Measurements from ENCODE around the gene PTPRD.

Gene PTPRD

GRCh38 chr9:10045598-10045997 lies 567.2 kb downstream of the PTPRD start:
- DNase-seq, result peak; percentile 38

GRCh38 chr9:10041726-10042229 lies 571.0 kb downstream of the PTPRD start:
- no peak for DNase-seq

- DNase-seq, result no peak
These were observed 576.7 kb downstream of the PTPRD start for GRCh38 chr9:10036095-10036494.

DNA sequence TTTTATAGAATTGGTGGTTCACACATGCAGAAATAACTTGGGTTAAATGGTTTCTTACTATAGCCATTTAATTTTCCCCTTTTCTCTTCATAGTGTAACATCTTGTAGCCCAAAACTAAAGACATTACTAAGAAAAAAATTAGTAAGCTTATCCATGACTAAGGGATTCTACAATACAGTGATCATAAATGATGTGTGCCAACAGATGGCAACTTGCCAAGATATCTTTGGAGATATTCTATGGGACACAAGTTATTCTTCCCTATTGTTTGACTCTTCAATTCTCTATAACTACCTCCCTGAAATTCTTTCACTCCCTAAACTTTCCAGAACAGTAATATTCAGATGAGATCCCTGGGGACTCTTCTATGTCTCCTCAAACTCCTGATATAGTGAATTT lies 580.6 kb downstream of the PTPRD start:
- no peak for DNase-seq

GRCh38 chr9:10026443-10026984 lies 586.3 kb downstream of the PTPRD start:
- peak; percentile 7 for DNase-seq

GRCh38 chr9:10015755-10016154 lies 597.0 kb downstream of the PTPRD start:
- DNase-seq, result no peak

- no peak for DNase-seq
These were observed 597.9 kb downstream of the PTPRD start for GRCh38 chr9:10014889-10015288.

DNA sequence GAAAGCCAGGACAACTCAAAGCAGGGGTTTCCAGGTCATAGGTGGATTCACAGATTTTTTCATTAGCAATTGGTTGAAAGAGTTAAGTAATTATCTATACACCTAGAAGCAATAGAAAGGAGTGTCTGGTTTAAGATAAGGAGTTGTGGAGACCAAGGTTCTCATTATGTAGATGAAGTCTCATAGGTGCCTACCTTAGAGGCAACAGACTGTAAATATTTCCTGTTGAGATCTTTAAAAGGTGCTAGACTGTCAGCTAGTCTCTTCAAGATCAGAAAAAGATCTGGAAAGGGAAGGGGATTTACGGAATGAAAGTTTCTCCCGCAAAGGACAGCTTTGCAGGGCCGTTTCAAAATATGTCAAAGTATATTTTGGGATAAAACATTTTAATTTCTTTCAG lies 603.4 kb downstream of the PTPRD start:
- no peak for DNase-seq

DNA sequence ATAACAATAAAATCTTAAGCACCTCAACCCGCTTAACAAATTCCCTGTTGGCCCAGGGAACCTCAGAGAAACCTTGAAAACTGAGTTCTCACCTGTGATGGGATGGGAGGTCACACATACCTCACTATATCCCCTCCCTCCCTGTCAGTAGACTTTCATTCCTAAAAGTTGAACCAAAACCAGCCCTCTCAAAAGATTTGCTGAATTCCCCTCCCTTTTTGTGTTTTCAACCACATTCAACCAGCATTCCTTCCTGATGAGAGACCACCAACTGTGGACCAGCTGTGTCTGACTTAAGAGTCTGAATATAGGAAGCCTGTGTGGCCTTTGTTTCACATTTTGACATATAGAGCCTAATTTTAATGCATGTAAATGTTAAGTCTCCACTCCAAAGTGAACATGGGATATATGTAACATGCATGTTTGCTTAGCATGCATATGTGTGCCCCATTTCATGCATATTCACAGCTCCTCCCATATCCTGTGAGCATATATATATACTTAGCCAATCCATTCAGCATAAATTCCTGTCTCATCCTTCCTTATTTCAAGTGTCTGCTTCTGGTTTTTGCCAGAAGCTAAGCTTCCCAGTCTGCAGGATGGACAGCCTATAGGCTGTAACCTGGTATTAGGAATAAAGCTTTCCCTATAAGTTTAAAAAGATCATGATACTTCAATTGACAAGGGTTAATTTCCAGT lies 604.6 kb downstream of the PTPRD start:
- no peak for DNase-seq

GRCh38 chr9:10007356-10007755 lies 605.4 kb downstream of the PTPRD start:
- DNase-seq, result no peak

GRCh38 chr9:10005206-10005605 lies 607.6 kb downstream of the PTPRD start:
- DNase-seq, result no peak

DNA sequence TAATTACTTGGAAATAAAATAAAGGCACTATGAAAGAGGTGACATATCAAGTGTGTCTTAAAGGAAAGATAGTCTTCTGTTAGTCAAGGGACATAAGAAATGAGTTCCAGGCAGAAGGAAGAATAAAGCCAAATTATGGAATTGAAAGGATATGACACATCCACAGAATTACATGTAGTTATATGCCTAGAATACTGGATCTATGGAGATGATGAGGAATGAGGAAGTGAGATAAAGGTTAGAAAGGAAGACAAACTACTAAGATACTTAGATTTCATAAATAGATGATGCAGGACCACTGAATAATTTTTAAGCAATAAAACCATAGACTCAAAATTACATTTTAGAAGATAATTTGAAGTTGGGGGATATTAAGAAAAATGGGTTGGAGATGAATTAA lies 609.8 kb downstream of the PTPRD start:
- no peak for DNase-seq

- no peak for DNase-seq
These were observed 612.1 kb downstream of the PTPRD start for GRCh38 chr9:10000669-10001068.

- no peak for DNase-seq
These were observed 614.1 kb downstream of the PTPRD start for GRCh38 chr9:9998491-9999287.

GRCh38 chr9:9997585-9997984 lies 615.2 kb downstream of the PTPRD start:
- no peak for DNase-seq

DNA sequence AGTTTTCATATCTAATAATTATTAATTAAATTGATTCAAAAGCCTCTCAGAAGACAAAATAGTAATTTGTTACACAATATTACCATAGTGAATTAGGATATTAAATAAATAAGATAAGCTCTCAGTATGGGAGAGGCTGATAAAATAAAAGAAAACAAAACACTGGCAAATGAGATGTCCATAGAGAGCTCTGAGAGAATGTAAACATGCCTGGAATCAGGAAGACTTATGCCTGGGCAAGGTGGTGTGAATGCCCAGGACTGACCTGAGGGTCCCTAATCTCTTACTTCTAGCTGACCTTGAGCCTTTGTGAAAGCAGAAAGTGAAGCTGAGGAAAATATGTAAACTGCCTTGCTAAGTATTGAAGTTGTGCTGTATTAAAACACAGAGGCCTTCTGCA lies 616.5 kb downstream of the PTPRD start:
- no peak for DNase-seq

GRCh38 chr9:9992936-9993335 lies 619.9 kb downstream of the PTPRD start:
- DNase-seq, result no peak

DNA sequence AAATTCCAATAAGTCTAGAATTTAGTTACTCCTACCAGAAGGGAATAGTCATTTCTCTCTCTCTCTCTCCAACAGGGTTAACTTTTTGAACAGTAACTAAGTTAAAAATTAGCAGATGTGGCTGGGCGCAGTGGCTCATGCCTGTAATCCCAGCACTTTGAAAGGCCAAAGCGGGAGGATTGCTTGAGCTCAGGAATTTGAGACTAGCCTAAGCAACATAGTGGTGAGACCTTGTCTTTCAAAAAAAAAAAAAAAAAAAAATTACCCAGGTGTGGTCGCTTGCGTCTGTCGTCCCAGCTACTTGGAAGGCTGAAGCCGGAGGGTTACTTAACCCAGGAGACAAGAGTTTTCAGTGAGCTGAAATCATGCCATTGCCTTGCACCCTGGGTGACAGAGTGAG lies 639.7 kb downstream of the PTPRD start:
- DNase-seq, result no peak

GRCh38 chr9:9970514-9970913 lies 642.3 kb downstream of the PTPRD start:
- DNase-seq, result no peak

DNA sequence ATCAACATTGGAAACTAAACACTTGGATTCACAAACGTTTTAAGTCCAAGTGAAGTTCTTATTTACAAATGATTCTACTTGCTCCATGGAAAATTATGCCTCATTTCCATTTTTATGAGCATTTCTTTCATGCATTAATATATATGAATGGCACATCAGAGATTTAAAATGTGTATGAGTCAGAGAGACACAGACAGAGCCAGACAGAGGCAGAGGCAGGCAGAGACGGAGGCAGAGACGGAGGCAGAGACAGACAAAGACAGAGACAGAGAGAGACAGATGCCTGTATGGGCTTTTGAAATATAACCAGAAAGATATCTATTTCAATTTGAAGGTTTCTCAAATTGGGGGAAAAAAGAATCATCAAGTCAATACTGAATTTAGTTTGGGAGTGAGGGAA lies 649.0 kb downstream of the PTPRD start:
- DNase-seq, result no peak

DNA sequence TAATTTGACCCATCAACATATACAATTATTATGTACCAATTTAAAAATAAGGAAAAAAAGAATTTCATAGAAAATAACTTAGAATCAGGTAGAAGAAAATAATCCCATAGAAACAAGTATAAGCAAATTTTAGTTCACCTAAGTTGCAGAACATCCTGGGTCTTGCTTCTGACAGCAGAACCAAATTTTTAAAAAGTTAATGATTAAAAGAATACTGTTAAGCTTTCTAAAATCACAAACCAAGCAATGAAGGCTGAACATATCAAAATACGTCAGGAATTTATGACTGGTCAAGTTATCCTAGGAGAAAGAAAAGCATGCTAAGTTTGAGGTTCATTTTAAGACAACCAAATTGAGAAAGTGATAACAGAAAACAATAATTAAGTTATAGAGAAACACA lies 650.9 kb downstream of the PTPRD start:
- no peak for DNase-seq

- DNase-seq, result no peak
These were observed 651.3 kb downstream of the PTPRD start for GRCh38 chr9:9961487-9961886.

- no peak for DNase-seq
These were observed 661.1 kb downstream of the PTPRD start for GRCh38 chr9:9951556-9952160.

- no peak for DNase-seq
These were observed 662.0 kb downstream of the PTPRD start for GRCh38 chr9:9950813-9951212.
